Glomerular visceral epithelial cell (primary cell): ENCODE measurements around the gene TBC1D5.
A peak's percentile ranks its signal among the peaks of the same experiment; 100 is the strongest.
"Not testable (repeated sequence)": the region's sequence is repeated elsewhere in the genome, so short reads cannot be mapped to it uniquely, and the experiment has no call there.

Source experiments
- DNase-seq: peaks from one replicate; pipeline ENCODE4 v3.0.0-alpha.2; 2016; ENCODE audit errors: extremely low spot score

The TBC1D5 gene, protein sequence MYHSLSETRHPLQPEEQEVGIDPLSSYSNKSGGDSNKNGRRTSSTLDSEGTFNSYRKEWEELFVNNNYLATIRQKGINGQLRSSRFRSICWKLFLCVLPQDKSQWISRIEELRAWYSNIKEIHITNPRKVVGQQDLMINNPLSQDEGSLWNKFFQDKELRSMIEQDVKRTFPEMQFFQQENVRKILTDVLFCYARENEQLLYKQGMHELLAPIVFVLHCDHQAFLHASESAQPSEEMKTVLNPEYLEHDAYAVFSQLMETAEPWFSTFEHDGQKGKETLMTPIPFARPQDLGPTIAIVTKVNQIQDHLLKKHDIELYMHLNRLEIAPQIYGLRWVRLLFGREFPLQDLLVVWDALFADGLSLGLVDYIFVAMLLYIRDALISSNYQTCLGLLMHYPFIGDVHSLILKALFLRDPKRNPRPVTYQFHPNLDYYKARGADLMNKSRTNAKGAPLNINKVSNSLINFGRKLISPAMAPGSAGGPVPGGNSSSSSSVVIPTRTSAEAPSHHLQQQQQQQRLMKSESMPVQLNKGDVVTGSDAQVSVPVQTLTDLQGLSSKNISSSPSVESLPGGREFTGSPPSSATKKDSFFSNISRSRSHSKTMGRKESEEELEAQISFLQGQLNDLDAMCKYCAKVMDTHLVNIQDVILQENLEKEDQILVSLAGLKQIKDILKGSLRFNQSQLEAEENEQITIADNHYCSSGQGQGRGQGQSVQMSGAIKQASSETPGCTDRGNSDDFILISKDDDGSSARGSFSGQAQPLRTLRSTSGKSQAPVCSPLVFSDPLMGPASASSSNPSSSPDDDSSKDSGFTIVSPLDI

DNA sequence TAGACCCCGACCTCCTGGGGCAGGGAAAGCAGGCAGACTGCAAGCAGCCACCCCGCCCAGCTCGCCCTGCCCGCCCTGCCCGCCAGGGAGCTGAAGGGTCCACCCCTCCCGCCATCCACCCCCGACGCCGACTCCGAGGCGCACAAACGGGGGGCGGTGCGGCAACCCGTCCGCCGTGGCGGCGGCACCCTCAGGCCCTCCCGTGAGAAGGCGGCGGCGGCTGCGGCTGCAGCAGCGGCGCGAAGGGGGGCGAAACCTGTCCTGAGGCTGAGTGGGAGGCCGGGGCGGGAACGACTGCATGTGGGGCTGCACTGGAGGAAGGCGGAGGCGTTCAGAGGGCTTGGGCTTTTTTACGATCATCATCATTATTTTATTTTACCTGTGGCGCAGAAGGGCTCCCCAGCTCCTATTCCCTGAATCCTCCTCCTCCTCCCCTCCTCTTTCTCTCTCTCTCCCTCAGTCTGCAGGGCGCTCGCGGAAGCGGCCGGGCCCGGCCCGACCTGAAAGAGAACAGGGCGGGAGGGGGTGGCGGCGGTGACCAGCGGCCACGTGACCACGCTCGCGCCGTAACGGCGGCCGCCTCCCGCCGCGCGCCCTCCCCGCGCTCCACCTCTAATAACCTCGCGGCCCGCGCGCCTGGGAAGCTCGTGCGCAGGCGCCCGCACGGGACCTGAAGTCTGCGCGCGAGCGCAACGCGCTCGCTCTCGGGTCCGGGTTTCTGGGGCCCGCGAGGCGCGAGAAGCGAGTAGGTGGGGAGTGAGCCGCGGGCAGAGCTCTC lies at the start of gene TBC1D5:
Gene TBC1D5, minus strand, starts transcription at position 530 of the 778 bp plus-strand sequence. CDS start 234,061 bp downstream, outside the sequence.
- peak; percentile 98 for DNase-seq

DNA sequence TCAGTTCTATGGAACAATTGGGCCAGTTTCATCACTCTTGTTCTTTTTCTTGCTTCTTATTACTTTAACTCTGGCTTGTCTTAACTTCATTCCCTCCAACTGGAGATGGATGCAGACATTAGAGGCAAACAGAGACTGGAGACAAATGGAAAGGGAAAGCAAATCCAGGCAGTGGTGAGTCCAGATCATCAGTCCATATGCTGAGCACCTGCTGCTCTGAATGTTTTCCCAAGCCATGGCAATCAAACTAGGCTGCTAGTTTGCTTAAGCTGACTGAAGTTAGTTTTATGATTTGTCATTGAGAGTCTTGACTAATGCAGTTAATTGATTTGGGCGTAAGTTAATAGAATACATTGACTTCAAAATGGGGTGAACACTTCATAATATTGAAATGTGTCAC lies 41.0 kb upstream of the TBC1D5 start:
- no peak for DNase-seq

DNA sequence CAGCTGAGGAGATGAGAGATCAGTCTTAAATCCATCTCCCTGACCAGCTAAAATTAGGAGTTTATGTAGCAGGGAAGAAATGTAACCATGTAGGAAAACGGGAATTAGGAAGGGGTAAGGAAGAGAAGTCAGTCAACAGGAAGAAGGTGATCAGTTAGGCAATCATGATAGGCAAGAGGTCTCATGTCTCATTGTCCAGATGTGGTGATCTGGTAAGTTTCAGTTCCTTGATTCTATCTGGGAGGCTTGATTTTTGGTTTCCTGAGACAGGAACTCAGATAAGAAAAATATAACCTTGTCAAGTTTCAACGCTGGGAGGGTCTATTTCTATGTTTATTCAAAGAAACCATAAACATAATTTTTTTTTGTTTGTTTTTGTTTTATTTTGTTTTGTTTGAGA lies 40.3 kb upstream of the TBC1D5 start:
- no peak for DNase-seq

DNA sequence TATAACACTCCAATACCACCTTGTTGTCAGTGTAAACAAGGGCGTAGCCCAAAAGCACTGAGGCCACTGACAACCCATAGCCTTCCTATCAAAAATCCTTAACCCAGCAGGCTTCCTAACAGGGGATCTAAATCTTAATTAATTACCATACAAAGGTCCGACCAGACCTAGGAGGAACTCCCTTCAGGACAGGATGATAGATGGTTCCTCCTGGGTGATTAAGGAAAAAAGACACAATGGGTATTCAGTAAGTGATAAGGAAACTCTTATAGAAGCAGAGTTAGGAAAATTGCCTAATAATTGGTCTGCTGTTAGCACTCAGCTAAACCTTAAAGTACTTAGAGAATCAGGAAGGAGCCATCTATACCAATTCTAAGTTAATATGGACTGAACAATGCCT lies 37.9 kb upstream of the TBC1D5 start:
- DNase-seq = not testable (repeated sequence)

DNA sequence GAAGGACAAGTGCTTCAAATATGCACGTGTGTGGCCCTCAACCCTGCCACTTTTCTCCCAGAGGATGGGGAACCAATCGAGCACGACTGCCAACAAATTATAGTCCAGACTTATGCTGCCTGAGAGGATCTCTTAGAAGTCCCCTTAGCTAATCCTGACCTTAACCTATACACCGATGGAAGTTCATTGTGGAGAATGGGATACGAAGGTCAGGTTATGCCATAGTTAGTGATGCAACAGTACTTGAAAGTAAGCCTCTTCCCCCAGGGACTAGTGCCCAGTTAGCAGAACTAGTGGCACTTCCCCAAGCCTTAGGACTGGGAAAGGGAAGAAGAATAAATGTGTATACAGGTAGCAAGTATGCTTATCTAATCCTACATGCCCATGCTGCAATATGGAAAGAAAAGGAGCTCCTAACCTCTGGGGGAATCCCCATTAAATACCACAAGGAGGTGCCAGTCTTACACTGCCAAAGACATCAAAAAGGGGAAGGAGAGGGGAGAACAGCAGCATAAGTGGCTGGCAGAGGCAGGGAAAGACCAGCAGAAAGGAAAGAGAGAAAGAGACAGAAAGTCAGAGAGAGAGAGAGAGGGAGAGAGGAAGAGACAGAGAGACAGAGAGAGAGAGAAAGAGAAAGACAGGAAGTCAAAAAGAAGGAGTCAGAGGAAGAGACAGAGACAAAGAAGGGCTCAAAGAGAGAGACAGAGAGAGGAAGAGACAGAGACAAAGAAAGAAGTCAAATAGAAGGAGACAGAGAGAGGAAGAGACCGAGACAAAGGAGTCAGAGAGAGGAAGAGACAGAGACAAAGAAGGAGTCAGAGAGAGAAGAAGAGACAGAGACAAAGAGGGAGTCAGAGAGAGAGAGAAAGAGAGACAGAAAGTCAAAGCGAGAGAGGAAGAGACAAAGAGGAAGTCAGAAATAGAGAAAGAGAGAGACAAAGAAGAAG lies 37.1 kb upstream of the TBC1D5 start:
- DNase-seq = not testable (repeated sequence)

DNA sequence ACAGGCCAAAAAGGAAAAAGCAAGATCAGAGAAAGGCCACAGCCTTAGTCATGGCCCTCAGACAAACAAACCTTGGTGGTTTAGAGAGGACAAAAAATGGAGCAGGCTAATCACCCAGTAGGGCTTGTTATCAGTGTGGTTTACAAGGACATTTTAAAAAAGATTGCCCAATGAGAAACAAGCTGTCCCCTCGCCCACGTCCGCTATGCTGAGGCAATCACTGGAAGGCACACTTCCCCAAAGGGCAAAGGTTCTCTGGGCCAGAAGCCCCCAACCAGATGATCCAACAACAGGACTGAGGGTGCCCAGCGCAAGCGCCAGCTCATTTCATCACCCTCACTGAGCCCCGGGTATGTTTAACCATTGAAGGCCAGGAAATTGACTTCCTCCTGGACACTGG lies 34.9 kb upstream of the TBC1D5 start:
- DNase-seq = not testable (repeated sequence)

DNA sequence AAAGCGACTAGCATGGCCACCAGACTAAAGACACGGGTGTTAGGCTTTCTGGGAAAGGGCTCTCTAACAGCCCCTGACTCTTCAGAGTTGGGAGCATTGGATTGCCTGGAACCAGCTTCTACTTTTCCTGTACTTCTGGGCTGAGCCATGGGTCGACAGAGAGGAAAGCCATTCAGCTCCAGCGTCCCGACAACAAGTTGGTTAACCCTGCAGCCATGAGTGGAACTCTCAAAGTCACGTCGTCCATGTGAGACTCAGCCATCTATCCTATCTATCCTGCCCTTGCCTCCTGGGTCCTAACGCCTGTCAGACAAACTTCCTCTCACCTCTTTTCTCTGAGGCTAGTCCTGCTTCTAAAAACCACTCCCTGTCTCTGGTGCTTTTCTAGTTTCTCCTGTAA lies 32.6 kb upstream of the TBC1D5 start:
- DNase-seq = no peak

DNA sequence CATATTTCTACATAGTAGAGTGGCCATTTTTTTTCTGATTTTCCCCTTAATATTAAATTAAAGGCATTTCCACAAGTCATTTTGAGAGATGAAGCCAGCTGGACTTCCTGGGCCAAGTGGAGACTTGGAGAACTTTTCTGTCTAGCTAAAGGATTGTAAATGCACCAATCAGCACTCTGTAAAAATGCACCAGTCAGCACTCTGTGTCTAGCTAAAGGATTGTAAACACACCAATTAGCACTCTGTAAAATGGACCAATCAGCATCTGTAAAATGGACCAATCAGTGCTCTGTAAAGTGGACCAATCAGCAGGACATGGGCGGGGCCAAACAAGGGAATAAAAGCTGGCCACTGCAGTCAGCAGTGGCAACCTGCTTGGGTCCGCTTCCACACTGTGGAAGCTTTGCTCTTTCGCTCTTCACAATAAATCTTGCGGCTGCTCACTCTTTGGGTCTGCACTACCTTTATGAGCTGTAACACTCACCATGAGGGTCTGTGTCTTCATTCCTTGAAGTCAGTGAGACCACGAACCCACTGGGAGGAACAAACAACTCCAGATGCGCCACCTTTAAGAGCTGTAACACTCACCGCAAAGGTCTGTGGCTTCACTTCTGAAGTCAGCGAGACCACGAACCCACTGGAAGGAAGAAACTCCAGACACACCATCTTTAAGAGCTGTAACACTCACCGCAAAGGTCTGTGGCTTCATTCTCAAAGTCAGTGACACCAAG lies 31.9 kb upstream of the TBC1D5 start:
- not testable (repeated sequence) for DNase-seq

DNA sequence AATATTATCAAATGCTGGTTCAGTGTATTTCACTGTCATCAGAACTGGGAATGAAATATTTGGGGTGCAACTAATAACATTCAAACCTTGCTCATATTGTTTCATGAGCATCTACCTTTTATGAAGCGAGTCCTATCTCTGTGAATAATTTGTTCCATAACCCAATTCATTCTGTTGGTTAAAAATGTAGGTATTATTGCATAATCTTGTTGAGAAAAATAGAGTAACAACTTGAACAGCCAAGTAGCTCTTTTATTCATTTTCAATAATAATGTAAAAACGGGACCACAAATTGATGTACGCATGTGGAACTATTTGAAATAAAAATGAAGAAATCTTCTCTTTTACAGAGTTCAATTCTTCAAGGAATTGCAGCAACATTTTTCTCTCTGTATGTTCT lies 30.1 kb upstream of the TBC1D5 start:
- DNase-seq = no peak

DNA sequence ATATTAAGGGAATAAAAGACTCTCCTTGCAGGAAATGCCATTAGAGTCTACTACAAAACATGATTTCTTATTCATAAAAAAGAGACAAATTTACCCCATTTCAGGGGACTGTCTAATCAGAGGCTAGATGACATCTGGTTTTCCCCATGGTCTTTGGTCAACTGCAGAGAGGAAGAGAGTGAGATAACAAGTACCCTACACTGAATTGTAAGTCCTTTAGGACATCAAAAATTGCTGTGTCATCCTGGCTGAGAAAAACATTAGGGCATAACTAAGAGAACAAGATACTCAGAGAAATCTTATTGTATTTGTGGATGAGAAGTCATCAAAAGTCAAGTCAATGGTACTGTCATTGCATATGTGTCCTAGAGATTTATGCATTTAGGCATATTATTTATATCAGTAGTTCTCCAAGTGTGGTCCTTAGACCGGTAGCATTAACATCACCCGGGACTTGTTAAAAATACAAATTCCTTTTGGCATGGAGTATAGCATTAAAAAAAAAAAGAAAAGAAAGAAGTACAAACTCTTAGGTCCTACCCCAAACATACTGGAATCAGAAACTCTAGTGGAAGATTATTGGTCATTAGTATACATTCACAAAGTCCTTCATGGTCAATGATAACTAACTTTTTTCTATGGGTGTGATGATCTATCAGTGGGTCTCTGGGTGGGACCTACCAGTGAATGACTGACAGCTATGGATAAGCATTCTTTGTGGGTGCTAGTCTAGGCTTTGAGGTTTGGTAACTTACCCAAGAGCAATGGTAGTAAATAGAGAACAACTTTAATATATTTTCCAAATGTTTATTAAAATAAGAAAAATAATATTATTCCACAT lies 29.0 kb upstream of the TBC1D5 start:
- no peak for DNase-seq

DNA sequence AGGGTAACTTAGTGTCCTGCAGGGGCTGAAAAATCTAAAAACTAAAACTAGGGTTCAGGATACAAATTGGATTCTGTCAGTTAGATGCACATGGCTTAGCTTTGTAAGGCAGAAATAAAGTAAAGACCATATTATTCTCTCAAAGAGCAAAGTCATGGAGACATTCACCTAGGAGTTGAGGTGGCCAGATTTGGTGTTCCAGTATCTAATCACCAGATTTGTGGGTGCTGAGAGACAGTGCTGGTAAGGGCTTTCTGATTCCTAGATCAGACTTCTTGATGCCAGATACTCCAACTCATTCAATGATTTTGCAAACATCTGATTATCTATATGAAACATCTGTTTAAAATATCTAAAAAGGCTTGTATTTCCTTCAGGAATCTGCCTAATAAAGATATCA lies 28.3 kb upstream of the TBC1D5 start:
- no peak for DNase-seq

DNA sequence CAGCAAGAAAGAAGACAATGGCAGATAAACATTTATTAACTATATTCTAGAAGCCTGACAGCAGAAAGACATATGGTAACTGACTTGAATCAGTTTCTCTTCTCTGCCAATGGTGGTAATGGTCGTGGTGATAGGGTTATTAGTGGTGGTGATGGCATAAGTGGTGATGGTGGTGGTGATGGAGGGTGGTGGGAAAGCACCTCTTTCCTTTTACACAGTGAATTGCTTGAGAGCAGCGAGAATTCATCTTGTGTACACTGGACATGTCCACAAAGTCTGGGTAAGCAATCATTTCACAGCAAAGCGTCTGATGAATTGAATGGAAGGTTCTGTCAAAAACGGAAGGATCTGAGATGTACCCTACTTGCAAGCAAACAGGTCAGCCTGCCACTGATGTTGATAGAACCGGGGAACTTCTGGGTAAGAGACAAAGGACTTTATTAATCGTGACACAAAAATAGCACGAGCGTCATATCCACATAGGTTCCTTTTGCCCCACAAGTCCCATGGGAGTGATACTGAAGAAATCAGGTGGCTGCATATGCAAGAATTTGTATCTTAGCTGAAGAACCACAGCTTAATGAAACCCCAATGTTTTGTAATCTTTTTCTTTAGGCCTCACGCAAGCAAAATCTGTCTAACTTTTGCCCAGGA lies 23.5 kb upstream of the TBC1D5 start:
- DNase-seq = no peak

DNA sequence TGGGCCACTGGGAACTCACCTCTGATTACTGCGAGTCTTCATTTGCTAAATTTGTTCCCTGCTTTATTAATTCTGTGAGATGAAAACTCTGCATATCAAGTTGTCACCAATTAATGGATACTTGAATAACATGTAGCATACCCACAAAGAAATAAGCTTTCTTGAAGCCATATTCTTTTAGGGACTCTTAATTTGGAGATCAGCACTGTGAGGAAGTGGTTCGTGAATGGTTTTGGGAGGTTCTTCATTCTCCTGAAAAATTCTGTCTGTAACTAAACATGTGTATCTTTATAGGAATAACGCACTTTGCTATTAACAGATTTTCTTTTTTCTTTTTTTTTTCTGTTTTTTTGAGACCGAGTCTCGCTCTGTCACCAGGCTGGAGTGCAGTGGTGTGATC lies 19.1 kb upstream of the TBC1D5 start:
- no peak for DNase-seq

DNA sequence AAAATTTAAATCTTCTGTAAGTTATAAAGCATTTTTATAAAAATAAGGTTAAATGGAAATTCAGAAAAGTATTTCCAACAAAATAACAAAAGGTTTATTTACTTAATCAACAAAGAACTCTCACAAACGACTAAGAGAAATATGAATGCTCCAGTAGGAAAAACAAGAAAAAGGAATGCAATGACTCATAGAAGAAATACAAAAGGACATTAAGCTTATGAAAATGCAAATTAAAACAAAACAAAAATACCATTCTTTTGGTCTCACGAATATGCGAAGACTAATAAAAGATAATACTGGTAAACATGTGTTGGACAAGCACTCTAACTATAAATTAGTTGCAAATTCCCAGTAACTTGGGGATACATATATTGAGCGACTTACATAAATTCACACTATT lies 17.5 kb upstream of the TBC1D5 start:
- DNase-seq = no peak

DNA sequence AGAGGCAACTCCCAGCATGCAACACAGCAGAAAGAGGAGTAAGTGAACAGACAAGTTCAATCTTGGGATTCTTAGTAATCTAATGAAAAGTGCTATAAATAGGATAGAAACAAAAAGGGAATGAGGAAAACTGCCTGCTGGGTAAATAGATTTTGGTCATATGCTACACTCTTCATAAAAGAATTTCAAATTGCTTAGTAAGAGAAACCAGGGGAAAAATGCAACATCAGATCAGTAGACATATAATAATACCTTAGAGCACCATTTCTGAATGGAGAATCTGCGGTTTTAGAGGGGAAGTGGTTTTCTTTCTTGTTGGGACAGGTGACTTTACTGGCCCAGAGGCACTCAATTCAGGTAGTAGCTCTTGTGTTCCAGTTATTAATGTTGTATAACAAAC lies 13.4 kb upstream of the TBC1D5 start:
- DNase-seq = no peak

DNA sequence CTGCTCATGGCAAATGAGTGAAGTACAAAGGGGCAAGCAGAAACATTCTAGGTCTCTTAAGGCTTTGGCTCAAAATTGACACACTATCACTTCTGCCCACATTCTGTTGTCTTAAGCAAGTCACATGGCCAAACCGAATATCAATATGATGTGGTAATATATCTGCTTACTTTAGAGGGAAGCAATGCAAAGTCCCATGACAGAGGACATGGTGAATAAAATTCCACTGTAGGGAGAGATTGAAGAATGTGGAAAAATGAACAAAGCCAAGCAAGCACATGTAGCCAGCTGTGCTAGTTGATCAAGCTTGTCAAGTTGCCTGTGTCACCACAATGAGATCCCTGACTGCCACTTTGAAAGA lies 11.2 kb upstream of the TBC1D5 start:
- no peak for DNase-seq

DNA sequence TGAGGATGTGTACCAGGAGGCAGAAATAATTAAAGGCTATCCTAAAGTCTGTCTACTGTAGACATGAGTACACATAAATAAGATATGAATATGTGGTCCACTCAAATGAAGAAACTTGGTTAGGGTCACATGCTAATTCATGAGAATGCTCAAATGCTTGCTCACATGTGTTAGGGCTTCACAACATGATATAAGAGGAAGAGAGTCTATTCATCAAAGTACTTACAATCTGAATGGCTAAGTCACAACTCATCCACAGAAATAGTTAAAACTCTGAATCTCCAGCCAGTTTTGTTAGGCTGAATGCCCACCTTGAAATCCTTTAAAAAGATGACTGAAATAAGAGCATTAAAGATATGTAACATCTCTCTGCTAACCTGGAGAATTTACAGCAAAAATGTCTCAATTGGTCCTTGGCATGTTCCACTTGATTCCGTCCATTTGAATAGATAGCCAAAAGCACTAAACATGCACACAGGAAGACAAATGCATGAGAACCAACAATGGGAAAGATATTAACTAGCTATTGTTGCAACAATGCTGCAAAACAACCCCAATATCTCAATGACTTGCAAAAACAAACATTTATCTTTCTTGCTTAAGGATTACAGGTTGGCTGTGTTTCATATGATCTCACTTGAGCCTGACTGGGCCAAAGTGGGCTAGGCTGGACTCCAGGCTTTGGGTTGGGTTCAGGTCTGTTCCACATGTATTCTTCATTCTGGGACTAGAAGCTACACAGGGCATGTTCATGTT lies 10.6 kb upstream of the TBC1D5 start:
- no peak for DNase-seq

DNA sequence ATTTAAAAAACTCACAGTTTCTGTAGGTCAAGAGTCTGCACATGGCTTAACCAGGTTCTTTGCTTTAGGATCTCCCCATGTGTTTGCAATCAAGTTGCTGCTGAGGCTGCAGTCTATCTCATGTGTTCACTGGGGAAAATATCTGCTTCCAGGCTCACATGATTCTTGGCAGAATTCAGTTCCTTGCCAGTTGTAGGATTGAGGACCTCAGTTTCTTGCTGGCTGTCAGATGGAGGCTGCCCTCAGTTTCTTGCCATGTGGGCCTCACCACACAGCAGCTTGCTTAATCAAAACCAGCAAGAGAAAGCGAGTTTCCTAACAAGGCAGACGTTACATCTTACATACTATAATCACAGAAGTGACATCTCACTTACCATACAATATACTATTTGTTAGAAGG lies 10.0 kb upstream of the TBC1D5 start:
- DNase-seq = no peak
